Smooth muscle cell of trachea (primary cell): ENCODE results near the gene CREB3L2. TPM values are rescaled to one million over a fixed set of nuclear protein-coding genes. Genes with fewer than 3 reads are reported as not detected.

Experiments
- total RNA-seq: library from RNA; depleted of rRNA; stranded (reverse); fragments of >200 nt; gene quantifications from 2 replicates; pipeline ENCODE4 v1.2.1, GENCODE V29; 2014

Gene CREB3L2, protein sequence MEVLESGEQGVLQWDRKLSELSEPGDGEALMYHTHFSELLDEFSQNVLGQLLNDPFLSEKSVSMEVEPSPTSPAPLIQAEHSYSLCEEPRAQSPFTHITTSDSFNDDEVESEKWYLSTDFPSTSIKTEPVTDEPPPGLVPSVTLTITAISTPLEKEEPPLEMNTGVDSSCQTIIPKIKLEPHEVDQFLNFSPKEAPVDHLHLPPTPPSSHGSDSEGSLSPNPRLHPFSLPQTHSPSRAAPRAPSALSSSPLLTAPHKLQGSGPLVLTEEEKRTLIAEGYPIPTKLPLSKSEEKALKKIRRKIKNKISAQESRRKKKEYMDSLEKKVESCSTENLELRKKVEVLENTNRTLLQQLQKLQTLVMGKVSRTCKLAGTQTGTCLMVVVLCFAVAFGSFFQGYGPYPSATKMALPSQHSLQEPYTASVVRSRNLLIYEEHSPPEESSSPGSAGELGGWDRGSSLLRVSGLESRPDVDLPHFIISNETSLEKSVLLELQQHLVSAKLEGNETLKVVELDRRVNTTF
- 22.7 and 30.0 TPM in 2 replicates for total RNA-seq

DNA sequence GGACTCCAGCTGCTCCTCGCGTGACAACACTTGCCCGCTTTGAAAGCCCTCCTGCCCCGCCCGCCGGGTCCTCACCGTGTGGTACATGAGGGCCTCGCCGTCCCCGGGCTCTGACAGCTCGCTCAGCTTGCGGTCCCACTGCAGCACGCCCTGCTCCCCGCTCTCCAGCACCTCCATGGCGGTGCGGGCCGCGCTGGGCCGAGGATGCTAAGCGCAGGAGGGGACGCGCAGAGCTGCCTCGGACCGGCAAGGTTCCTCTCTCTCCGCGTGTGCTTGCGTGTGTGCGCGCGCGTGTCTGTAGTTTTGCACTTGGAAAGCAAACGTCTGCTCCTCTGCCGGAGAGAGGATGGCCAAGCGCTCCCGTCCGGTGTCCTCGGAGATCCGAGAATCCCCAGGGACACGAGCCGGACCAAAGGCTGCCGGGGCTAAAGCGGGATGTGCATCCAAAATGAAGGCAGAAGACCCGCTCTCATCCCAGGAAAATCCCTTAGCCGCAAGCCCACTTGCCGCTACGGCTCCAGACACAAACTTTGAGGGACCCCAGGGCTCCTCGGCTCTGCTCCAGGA lies at the start of gene CREB3L2:
TSS of gene CREB3L2 (minus strand) at position 558 of the 567 bp plus-strand sequence. CDS start at position 177, 381 bp downstream.

DNA sequence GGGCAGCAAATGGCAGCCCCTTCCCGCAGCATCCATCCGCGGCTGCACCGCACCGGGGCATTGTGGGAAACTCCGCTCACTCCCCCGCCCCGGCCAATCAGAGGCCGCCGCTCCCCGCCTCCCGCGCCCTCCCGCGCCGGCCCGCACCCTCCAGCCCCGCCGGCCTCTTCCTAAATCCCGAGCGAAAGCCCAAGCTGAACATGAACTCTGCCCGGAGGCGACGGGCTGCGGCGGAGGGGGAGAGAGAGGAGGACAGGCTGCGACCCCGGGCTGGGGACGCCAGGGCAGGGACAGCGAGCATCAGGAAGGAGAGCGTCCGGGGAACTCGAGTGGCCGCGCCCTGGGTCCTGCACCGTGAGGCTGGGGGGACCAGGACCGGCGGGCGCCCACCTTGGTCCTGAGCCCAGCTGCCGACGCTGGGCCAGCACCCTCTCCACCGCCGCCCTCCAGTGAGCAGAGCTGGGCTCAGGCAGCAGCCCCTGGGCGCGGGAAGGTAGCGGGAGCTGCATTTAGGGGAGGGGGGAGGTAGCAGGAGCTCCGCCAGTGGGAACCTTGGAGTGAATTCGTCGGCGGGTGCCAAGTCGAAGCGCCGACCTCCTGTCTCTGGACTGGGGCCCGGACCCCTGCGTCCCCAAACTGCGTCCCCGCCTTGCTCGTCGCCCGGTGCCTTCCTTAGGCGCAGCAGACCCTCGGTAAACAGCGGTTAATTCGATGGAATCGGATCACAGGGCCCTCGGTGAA lies 154.9 kb downstream of the CREB3L2 start, which contains the start of gene DGKI:
TSS of gene DGKI (minus strand) at position 148 of the 741 bp plus-strand sequence.

Other genes with a start within 250 kb of the CREB3L2 start
- 1.7 and 4.0 TPM in 2 replicates for gene DGKI, start 155.1 kb downstream of the CREB3L2 start, total RNA-seq
- not detected in 2 replicates for gene AKR1D1, start 74.4 kb upstream of the CREB3L2 start, total RNA-seq